HEK293 (cell line): Measurements from ENCODE around the gene INSRR.

Experiments used
- CTCF ChIA-PET: fragments of 350-600 bp; formaldehyde crosslinking; extraction: SDS; loops from one replicate; lab custom pipeline; 2021; ENCODE audit warnings: antibody characterized with exemption; lab: Yijun Ruan, JAX
- POLR2A ChIA-PET: fragments of 300-600 bp; formaldehyde crosslinking; extraction: SDS; loops from one replicate; lab custom pipeline; 2020; ENCODE audit warnings: antibody characterized with exemption, inconsistent platforms; lab: Yijun Ruan, JAX
- H3K27ac ChIP-seq: fragments of 200-500 bp; sonication (Bioruptor generic); 2 replicates; pipeline ENCODE4 v1.5.1; 2014; ENCODE audit warnings: low read depth, low read length, control low read depth, inconsistent platforms; ENCODE audit errors: extremely low read depth
- H3K36me3 ChIP-seq, 2 experiments: fragments of 200-500 bp in 1 of 2; sonication (Bioruptor generic) in 1 of 2; 1 replicate in 1 of 2; 2 replicates in 1 of 2; pipeline ENCODE4 v1.5.1; 2014 to 2017; ENCODE audit warnings: inconsistent platforms in 2 of 2, low read length in 2 of 2; ENCODE audit not compliant: control insufficient read depth in 2 of 2, insufficient read depth in 1 of 2
- H3K4me1 ChIP-seq: fragments of 200-500 bp; sonication (Bioruptor generic); 2 replicates; pipeline ENCODE4 v1.5.1; 2014; ENCODE audit warnings: mild to moderate bottlenecking, low read length, inconsistent platforms; ENCODE audit not compliant: control insufficient read depth, insufficient read depth
- H3K4me3 ChIP-seq: 2 replicates; pipeline ENCODE4 v1.5.1; 2011; ENCODE audit warnings: low read depth, mild to moderate bottlenecking, control low read depth, low read length, moderate library complexity
- H3K9me3 ChIP-seq: fragments of 200-500 bp; sonication (Bioruptor generic); 2 replicates; pipeline ENCODE4 v1.5.1; 2014; ENCODE audit warnings: low read depth, low read length, inconsistent platforms; ENCODE audit not compliant: control insufficient read depth, insufficient read depth
- CTCF ChIP-seq: fragments of 450-650 bp; formaldehyde crosslinking; IDR thresholded peaks from 2 replicates; pipeline ENCODE4 v1.5.1; 2016; ENCODE audit warnings: missing biosample characterization, missing genetic modification characterization
- GLIS1 ChIP-seq: fragments of 450-650 bp; formaldehyde crosslinking; IDR thresholded peaks from 2 replicates; pipeline ENCODE4 v1.5.1; 2016; ENCODE audit warnings: missing biosample characterization, missing genetic modification characterization
- GLIS2 ChIP-seq: fragments of 450-650 bp; formaldehyde crosslinking; IDR thresholded peaks from 2 replicates; pipeline ENCODE4 v1.5.1; 2016; ENCODE audit warnings: missing biosample characterization, missing genetic modification characterization
- SP7 ChIP-seq: fragments of 450-650 bp; formaldehyde crosslinking; IDR thresholded peaks from 2 replicates; pipeline ENCODE4 v1.5.1; 2016; ENCODE audit warnings: missing biosample characterization, missing genetic modification characterization
- ZBTB10 ChIP-seq: fragments of 450-650 bp; formaldehyde crosslinking; IDR thresholded peaks from 2 replicates; pipeline ENCODE4 v1.5.1; 2016; ENCODE audit warnings: missing biosample characterization, missing genetic modification characterization
- ZBTB17 ChIP-seq: fragments of 450-650 bp; formaldehyde crosslinking; IDR thresholded peaks from 2 replicates; pipeline ENCODE4 v1.5.1; 2016; ENCODE audit warnings: missing biosample characterization, missing genetic modification characterization
- ZBTB48 ChIP-seq: fragments of 450-650 bp; formaldehyde crosslinking; IDR thresholded peaks from 2 replicates; pipeline ENCODE4 v1.5.1; 2016; ENCODE audit warnings: missing biosample characterization, missing genetic modification characterization
- ZNF157 ChIP-seq: fragments of 450-650 bp; formaldehyde crosslinking; IDR thresholded peaks from 2 replicates; pipeline ENCODE4 v1.5.1; 2016; ENCODE audit warnings: missing biosample characterization, missing genetic modification characterization
- ZNF23 ChIP-seq: fragments of 450-650 bp; formaldehyde crosslinking; IDR thresholded peaks from 2 replicates; pipeline ENCODE4 v1.5.1; 2016; ENCODE audit warnings: missing biosample characterization, missing genetic modification characterization, borderline replicate concordance
- ZNF248 ChIP-seq: fragments of 450-650 bp; formaldehyde crosslinking; IDR thresholded peaks from 2 replicates; pipeline ENCODE4 v1.5.1; 2017; ENCODE audit warnings: missing biosample characterization, missing genetic modification characterization
- ZNF37A ChIP-seq: fragments of 450-650 bp; IDR thresholded peaks from 2 replicates; pipeline ENCODE4 v1.5.1; 2018; ENCODE audit warnings: missing biosample characterization, missing genetic modification characterization
- ZNF521 ChIP-seq: fragments of 450-650 bp; formaldehyde crosslinking; IDR thresholded peaks from 2 replicates; pipeline ENCODE4 v1.5.1; 2017; ENCODE audit warnings: missing biosample characterization, mild to moderate bottlenecking, missing genetic modification characterization
- ZNF585B ChIP-seq: fragments of 450-650 bp; formaldehyde crosslinking; IDR thresholded peaks from 2 replicates; pipeline ENCODE4 v1.5.1; 2016; ENCODE audit warnings: missing biosample characterization, missing genetic modification characterization

INSRR gene

GRCh38 chr1:156808186-156809030 lies 50.5 kb downstream of the INSRR start:
- Histone ChIP-seq H3K4me3 (no peak overlapping the region), H3K9me3 (no peaks in the 10 kb centered on the region), H3K27ac (no peak overlapping the region), H3K36me3 (peaks cover 0 to 7% of the 10 kb centered on the region in 2 experiments; a peak in 1 of 3 replicates), H3K4me1 (no peaks in the 10 kb centered on the region)
- POLR2A ChIA-PET = interaction anchor here (0.8 kb wide), 1 partner anchor 52 kb away, joined by 6 read pairs; no protein-coding TSS in a partner anchor
- TF ChIP-seq GLIS2 (tag by site-specific recombination) (peak; percentile 13; the same call in 1 of the 2 replicates), ZBTB48 (tag by site-specific recombination) (no peak)
- CTCF ChIA-PET = interaction anchor here (0.9 to 1.8 kb wide), 4 partner anchors 9 to 82 kb away, joined by 3 to 15 read pairs (median 3); partner anchors contain the start of gene NTRK1

- Histone ChIP-seq H3K36me3 (peaks cover 0 to 7% of the 10 kb centered on the region in 2 experiments; a peak in 1 of 3 replicates), H3K27ac (no peak overlapping the region), H3K4me1 (no peaks in the 10 kb centered on the region), H3K9me3 (no peaks in the 10 kb centered on the region), H3K4me3 (no peak overlapping the region)
- no peak for TF ChIP-seq ZNF37A
- TF ChIP-seq SP7 (tag by site-specific recombination) = no peak
- ChIA-PET POLR2A (interaction anchor here (0.8 kb wide), 1 partner anchor 51 kb away, joined by 6 read pairs; no protein-coding TSS in a partner anchor), CTCF (interaction anchor here (0.8 to 2.7 kb wide), 6 partner anchors 9 to 81 kb away, joined by 3 to 15 read pairs (median 3); partner anchors contain the start of gene NTRK1)
Observed at GRCh38 chr1:156807627-156808026, 51.3 kb downstream of the INSRR start.

GRCh38 chr1:156806512-156807440 lies 52.1 kb downstream of the INSRR start:
- Histone ChIP-seq H3K27ac (peak overlapping the region; percentile 19), H3K36me3 (peaks cover 0 to 14% of the 10 kb centered on the region in 2 experiments; a peak in 1 of 3 replicates), H3K4me1 (no peaks in the 10 kb centered on the region), H3K4me3 (no peak overlapping the region), H3K9me3 (no peaks in the 10 kb centered on the region)
- TF ChIP-seq ZNF248 (tag by site-specific recombination) (no peak), ZNF23 (peak; percentile 95; the same call in 1 of the 2 replicates), ZNF521 (tag by site-specific recombination) (no peak), ZBTB10 (tag by site-specific recombination) (no peak), ZNF157 (tag by site-specific recombination) (no peak), CTCF (no peak), ZNF585B (no peak), GLIS1 (tag by site-specific recombination) (peak; percentile 50), ZBTB17 (tag by site-specific recombination) (peak; percentile 93)
- ChIA-PET CTCF (interaction anchor here (0.7 to 2.7 kb wide), 6 partner anchors 9 to 118 kb away, joined by 3 to 15 read pairs (median 4); partner anchors contain the start of gene NTRK1), POLR2A (no interaction called here)
